ENCODE measurements around the gene TPM3. TPM values are rescaled to one million over a fixed set of nuclear protein-coding genes. Genes with fewer than 3 reads are reported as not detected.
"Not testable (repeated sequence)": the region's sequence is repeated elsewhere in the genome, so short reads cannot be mapped to it uniquely, and the experiment has no call there.

Gene TPM3
- total RNA-seq, 2 experiments from 2014 or later, result 654 to 664 TPM

- Mint-ChIP-seq H3K36me3 (peaks cover 45% of the 10 kb centered on the region), H3K4me1 (peaks cover 57% of the 10 kb centered on the region), H3K4me3 (peak overlapping the region; percentile 88), H3K27me3 (no peaks in the 10 kb centered on the region), H3K9me3 (peaks cover 2% of the 10 kb centered on the region), H3K27ac (peak overlapping the region; percentile 95)
- POLR2A ChIA-PET, result interaction anchor here (1.0 to 2.9 kb wide), 10 partner anchors 14 to 298 kb away, joined by 3 to 21 read pairs (median 4); partner anchors contain the start of genes GATAD2B, HAX1 and RPS27
- ATAC-seq (ENCODE audit: low read depth), result no peak
- DNase-seq, result no peak
Measured at GRCh38 chr1:154220970-154221277, 29.0 kb upstream of the TPM3 start.

- peaks cover 57% of the 10 kb centered on the region for H3K4me1 Mint-ChIP-seq
- H3K4me3 Mint-ChIP-seq, result peak within 1 kb of the TSS; percentile 88
- ATAC-seq (ENCODE audit: low read depth) (peak; percentile 88), DNase-seq (peak; percentile 98)
- peaks cover 2% of the 10 kb centered on the region for H3K9me3 Mint-ChIP-seq
- H3K27me3 Mint-ChIP-seq, result no peaks in the 10 kb centered on the region
- peaks cover 41% of the 10 kb centered on the region for H3K36me3 Mint-ChIP-seq
- POLR2A ChIA-PET, result interaction anchor here (0.6 to 2.9 kb wide), 11 partner anchors 13 to 388 kb away, joined by 3 to 21 read pairs (median 4); partner anchors contain the start of genes ADAR, GATAD2B, HAX1 and RPS27
- peak within 1 kb of the TSS; percentile 95 for H3K27ac Mint-ChIP-seq
Measured at GRCh38 chr1:154220071-154220969, 28.4 kb upstream of the TPM3 start, which contains the start of gene UBAP2L. Gene UBAP2L (plus strand): TSS chr1:154220955. CDS start chr1:154225124, 4,169 bp downstream.

GRCh38 chr1:154219541-154219940 is 27.6 kb upstream of the TPM3 start:
- peaks cover 2% of the 10 kb centered on the region for H3K9me3 Mint-ChIP-seq
- no peak for DNase-seq
- H3K36me3 Mint-ChIP-seq, result peaks cover 38% of the 10 kb centered on the region
- H3K27ac Mint-ChIP-seq, result peak overlapping the region; percentile 95
- no peak for ATAC-seq (ENCODE audit: low read depth)
- POLR2A ChIA-PET, result interaction anchor here (0.9 to 2.9 kb wide), 5 partner anchors 20 to 389 kb away, joined by 3 to 21 read pairs (median 3); partner anchors contain the start of genes ADAR and RPS27
- H3K27me3 Mint-ChIP-seq, result no peaks in the 10 kb centered on the region
- peak overlapping the region; percentile 88 for H3K4me3 Mint-ChIP-seq
- peaks cover 51% of the 10 kb centered on the region for H3K4me1 Mint-ChIP-seq

- POLR2A ChIA-PET, result interaction anchor here (1.4 to 2.7 kb wide), 2 partner anchors 37 to 123 kb away, joined by 3 to 21 read pairs; no protein-coding TSS in a partner anchor
- H3K4me1 Mint-ChIP-seq, result peaks cover 45% of the 10 kb centered on the region
- DNase-seq (no peak), ATAC-seq (ENCODE audit: low read depth) (no peak)
- no peaks in the 10 kb centered on the region for H3K27me3 Mint-ChIP-seq
- H3K4me3 Mint-ChIP-seq, result peak overlapping the region; percentile 88
- peaks cover 42% of the 10 kb centered on the region for H3K36me3 Mint-ChIP-seq
- peaks cover 2% of the 10 kb centered on the region for H3K9me3 Mint-ChIP-seq
- H3K27ac Mint-ChIP-seq, result peak overlapping the region; percentile 95
Measured at GRCh38 chr1:154218545-154218944, 26.6 kb upstream of the TPM3 start.

GRCh38 chr1:154213274-154213673 is 21.4 kb upstream of the TPM3 start:
- H3K4me1 Mint-ChIP-seq, result peaks cover 19% of the 10 kb centered on the region
- no peak overlapping the region for H3K4me3 Mint-ChIP-seq
- no peak overlapping the region for H3K27ac Mint-ChIP-seq
- POLR2A ChIA-PET, result interaction anchor here (1.5 kb wide), 1 partner anchor 121 kb away, joined by 3 read pairs; no protein-coding TSS in a partner anchor
- DNase-seq, result no peak
- H3K36me3 Mint-ChIP-seq, result peaks cover 36% of the 10 kb centered on the region
- H3K9me3 Mint-ChIP-seq, result no peaks in the 10 kb centered on the region
- H3K27me3 Mint-ChIP-seq, result no peaks in the 10 kb centered on the region
- ATAC-seq (ENCODE audit: low read depth), result no peak

- POLR2A ChIA-PET, result interaction anchor here (1.0 kb wide), 1 partner anchor 13 kb away, joined by 6 read pairs; no protein-coding TSS in a partner anchor
- Mint-ChIP-seq H3K4me3 (no peak overlapping the region), H3K9me3 (no peaks in the 10 kb centered on the region), H3K27ac (no peak overlapping the region), H3K36me3 (peaks cover 29% of the 10 kb centered on the region), H3K4me1 (peaks cover 9% of the 10 kb centered on the region), H3K27me3 (no peaks in the 10 kb centered on the region)
- DNase-seq (no peak), ATAC-seq (ENCODE audit: low read depth) (no peak)
Measured at GRCh38 chr1:154212083-154212482, 20.2 kb upstream of the TPM3 start.

GRCh38 chr1:154208677-154209388 is 16.9 kb upstream of the TPM3 start:
- DNase-seq (no peak), ATAC-seq (ENCODE audit: low read depth) (no peak)
- POLR2A ChIA-PET, result no interaction called here
- Mint-ChIP-seq H3K36me3 (peaks cover 37% of the 10 kb centered on the region), H3K4me3 (no peak overlapping the region), H3K9me3 (no peaks in the 10 kb centered on the region), H3K4me1 (peaks cover 7% of the 10 kb centered on the region), H3K27me3 (no peaks in the 10 kb centered on the region), H3K27ac (peak overlapping the region; percentile 39)

GRCh38 chr1:154207262-154207661 is 15.4 kb upstream of the TPM3 start:
- no peak for ATAC-seq (ENCODE audit: low read depth)
- POLR2A ChIA-PET, result interaction anchor here (1.5 kb wide), 1 partner anchor 13 kb away, joined by 3 read pairs; the partner anchor contains the start of gene UBAP2L
- Mint-ChIP-seq H3K4me3 (no peak overlapping the region), H3K36me3 (peaks cover 35% of the 10 kb centered on the region), H3K9me3 (no peaks in the 10 kb centered on the region), H3K4me1 (peaks cover 7% of the 10 kb centered on the region), H3K27me3 (no peaks in the 10 kb centered on the region), H3K27ac (no peak overlapping the region)
- no peak for DNase-seq

- Mint-ChIP-seq H3K4me1 (peaks cover 7% of the 10 kb centered on the region), H3K9me3 (no peaks in the 10 kb centered on the region)
- no peak for DNase-seq
Measured at GRCh38 chr1:154206196-154206595, 14.3 kb upstream of the TPM3 start, which contains the start of gene CFAP141. Gene CFAP141 (minus strand): TSS chr1:154206333. CDS start chr1:154206307, 26 bp downstream.

GRCh38 chr1:154205778-154206177 is 13.9 kb upstream of the TPM3 start:
- DNase-seq; H3K4me3 Mint-ChIP-seq; ATAC-seq (ENCODE audit: low read depth); H3K27me3 Mint-ChIP-seq; H3K9me3 Mint-ChIP-seq; H3K4me1 Mint-ChIP-seq: not testable (repeated sequence)
- POLR2A ChIA-PET, result interaction anchor here (0.7 kb wide), 1 partner anchor 12 kb away, joined by 3 read pairs; no protein-coding TSS in a partner anchor
- Mint-ChIP-seq H3K36me3 (peaks cover 30% of the 10 kb centered on the region), H3K27ac (peak overlapping the region; percentile 40)

More at GRCh38 chr1:154206196-154206595, 14.3 kb upstream of the TPM3 start, which contains the start of gene CFAP141:
- H3K27ac Mint-ChIP-seq, result peak within 1 kb of the TSS; percentile 40
- H3K27me3 Mint-ChIP-seq, result no peaks in the 10 kb centered on the region
- H3K36me3 Mint-ChIP-seq, result peaks cover 32% of the 10 kb centered on the region
- POLR2A ChIA-PET, result interaction anchor here (0.7 kb wide), 1 partner anchor 11 kb away, joined by 3 read pairs; no protein-coding TSS in a partner anchor
- no peak within 1 kb of the TSS for H3K4me3 Mint-ChIP-seq
- peak; percentile 40 for ATAC-seq (ENCODE audit: low read depth)

- H3K4me1 Mint-ChIP-seq, result no peaks in the 10 kb centered on the region
- no peak for DNase-seq
Measured at GRCh38 chr1:154199563-154199879, 7.6 kb upstream of the TPM3 start.

GRCh38 chr1:154198756-154199562 is 7.1 kb upstream of the TPM3 start:
- Mint-ChIP-seq H3K4me3 (no peak overlapping the region), H3K36me3 (no peaks in the 10 kb centered on the region), H3K27ac (no peak overlapping the region), H3K9me3 (no peaks in the 10 kb centered on the region), H3K27me3 (peaks cover 5% of the 10 kb centered on the region), H3K4me1 (peaks cover 4% of the 10 kb centered on the region)
- POLR2A ChIA-PET, result interaction anchor here (0.7 to 1.9 kb wide), 5 partner anchors 13 to 136 kb away, joined by 3 to 6 read pairs (median 3); a partner anchor contains a TSS
- peak; percentile 54 for ATAC-seq (ENCODE audit: low read depth)
- DNase-seq, result no peak

More at GRCh38 chr1:154199563-154199879, 7.6 kb upstream of the TPM3 start:
- Mint-ChIP-seq H3K27ac (no peak overlapping the region), H3K4me3 (no peak overlapping the region), H3K27me3 (peaks cover 2% of the 10 kb centered on the region), H3K36me3 (no peaks in the 10 kb centered on the region), H3K9me3 (no peaks in the 10 kb centered on the region)
- ATAC-seq (ENCODE audit: low read depth), result no peak
- POLR2A ChIA-PET, result interaction anchor here (0.7 to 1.2 kb wide), 3 partner anchors 12 to 65 kb away, joined by 3 to 6 read pairs (median 3); a partner anchor contains a TSS

Measured in activated naive CD8-positive, alpha-beta T cell treated with anti-CD3 and anti-CD28 coated beads, Interleukin-2, amount 10 ng/mL, durations not matched to agents 7 days and 5 days (primary cell).